ENCODE measurements around the gene ANKH.

Gene ANKH

DNA sequence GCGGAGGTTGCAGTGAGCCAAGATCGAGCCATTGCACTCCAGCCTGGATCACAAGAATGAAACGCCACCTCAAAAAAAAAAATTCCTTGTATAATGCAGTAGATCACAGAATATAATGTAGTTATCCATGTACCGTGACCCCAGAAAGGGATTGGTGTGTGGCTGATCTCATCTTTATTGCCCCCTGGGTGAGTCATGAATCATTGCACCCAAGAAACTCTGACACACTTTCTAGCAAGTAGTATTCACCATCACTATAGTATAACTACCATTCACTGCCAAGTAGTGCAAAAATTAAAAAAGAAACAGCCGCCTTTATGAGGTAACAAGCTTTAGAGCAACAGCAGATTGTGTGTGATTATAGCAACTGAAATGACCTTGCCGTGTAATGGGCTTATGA, 23.7 kb upstream of the ANKH start:
- TF ChIP-seq ARNTL (CRISPR knock-in tag; IDR thresholded peaks at IDR 0.05; ENCODE audit: borderline replicate concordance, low read depth) (no peak), SNAI2 (CRISPR knock-in tag; IDR thresholded peaks at IDR 0.05) (no peak)
- ATAC-seq: no peak

DNA sequence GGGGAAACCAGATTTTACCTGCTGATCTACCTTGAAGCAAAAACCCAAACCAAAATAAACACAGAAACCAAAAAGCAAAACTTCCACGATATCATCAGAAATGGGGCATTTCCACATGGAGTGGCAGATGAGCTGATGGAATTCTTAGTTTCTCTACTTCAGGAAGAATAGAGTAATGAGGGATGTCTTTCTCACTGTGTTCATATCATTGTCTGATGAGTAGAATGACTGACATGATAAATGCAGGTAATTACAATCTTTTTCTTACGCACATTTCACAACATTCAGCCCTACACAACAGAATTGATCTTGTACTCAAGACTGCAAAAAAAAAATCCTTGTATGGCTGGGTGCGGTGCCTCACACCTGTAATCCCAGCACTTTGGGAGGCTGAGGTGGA, 23.2 kb upstream of the ANKH start:
- ATAC-seq: no peak
- TF ChIP-seq, protein P1, sequence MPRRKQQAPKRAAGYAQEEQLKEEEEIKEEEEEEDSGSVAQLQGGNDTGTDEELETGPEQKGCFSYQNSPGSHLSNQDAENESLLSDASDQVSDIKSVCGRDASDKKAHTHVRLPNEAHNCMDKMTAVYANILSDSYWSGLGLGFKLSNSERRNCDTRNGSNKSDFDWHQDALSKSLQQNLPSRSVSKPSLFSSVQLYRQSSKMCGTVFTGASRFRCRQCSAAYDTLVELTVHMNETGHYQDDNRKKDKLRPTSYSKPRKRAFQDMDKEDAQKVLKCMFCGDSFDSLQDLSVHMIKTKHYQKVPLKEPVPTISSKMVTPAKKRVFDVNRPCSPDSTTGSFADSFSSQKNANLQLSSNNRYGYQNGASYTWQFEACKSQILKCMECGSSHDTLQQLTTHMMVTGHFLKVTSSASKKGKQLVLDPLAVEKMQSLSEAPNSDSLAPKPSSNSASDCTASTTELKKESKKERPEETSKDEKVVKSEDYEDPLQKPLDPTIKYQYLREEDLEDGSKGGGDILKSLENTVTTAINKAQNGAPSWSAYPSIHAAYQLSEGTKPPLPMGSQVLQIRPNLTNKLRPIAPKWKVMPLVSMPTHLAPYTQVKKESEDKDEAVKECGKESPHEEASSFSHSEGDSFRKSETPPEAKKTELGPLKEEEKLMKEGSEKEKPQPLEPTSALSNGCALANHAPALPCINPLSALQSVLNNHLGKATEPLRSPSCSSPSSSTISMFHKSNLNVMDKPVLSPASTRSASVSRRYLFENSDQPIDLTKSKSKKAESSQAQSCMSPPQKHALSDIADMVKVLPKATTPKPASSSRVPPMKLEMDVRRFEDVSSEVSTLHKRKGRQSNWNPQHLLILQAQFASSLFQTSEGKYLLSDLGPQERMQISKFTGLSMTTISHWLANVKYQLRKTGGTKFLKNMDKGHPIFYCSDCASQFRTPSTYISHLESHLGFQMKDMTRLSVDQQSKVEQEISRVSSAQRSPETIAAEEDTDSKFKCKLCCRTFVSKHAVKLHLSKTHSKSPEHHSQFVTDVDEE (CRISPR knock-in tag; IDR thresholded peaks at IDR 0.05): no peak
- no peak for TF ChIP-seq ZNF70 (CRISPR knock-in tag; IDR thresholded peaks at IDR 0.05)
- TF ChIP-seq, protein P2, sequence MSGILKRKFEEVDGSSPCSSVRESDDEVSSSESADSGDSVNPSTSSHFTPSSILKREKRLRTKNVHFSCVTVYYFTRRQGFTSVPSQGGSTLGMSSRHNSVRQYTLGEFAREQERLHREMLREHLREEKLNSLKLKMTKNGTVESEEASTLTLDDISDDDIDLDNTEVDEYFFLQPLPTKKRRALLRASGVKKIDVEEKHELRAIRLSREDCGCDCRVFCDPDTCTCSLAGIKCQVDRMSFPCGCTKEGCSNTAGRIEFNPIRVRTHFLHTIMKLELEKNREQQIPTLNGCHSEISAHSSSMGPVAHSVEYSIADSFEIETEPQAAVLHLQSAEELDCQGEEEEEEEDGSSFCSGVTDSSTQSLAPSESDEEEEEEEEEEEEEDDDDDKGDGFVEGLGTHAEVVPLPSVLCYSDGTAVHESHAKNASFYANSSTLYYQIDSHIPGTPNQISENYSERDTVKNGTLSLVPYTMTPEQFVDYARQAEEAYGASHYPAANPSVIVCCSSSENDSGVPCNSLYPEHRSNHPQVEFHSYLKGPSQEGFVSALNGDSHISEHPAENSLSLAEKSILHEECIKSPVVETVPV (CRISPR knock-in tag; IDR thresholded peaks at IDR 0.05): no peak
- no peak for TF ChIP-seq ZNF8 (CRISPR knock-in tag; IDR thresholded peaks at IDR 0.05)

DNA sequence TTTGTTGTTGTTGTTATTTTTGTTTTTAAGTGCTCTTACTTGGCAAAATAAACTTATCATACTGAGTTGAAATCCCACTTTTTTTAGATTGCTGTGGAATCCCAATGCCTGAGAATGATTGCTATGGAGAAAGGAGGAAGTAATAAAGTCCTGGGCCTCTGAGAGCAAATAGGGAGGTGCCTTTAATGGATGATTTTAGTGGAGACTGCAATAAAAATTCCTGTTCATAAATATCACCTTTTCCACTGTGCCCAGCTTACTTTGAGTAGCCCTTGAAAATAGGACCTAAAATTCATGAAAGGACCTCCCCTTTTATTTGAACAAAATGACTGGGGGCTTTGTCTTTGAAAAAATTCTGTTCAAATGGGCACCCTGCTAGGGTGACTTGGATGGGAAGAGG, 21.8 kb upstream of the ANKH start:
- TF ChIP-seq ZC3H10 (CRISPR knock-in tag; IDR thresholded peaks at IDR 0.05): no peak
- TF ChIP-seq BACH2 (CRISPR knock-in tag; IDR thresholded peaks at IDR 0.05; ENCODE audit: borderline replicate concordance): no peak
- no peak for TF ChIP-seq ZNF8 (CRISPR knock-in tag; IDR thresholded peaks at IDR 0.05)
- TF ChIP-seq ZFP3 (CRISPR knock-in tag; IDR thresholded peaks at IDR 0.05): no peak
- TF ChIP-seq, protein P3, sequence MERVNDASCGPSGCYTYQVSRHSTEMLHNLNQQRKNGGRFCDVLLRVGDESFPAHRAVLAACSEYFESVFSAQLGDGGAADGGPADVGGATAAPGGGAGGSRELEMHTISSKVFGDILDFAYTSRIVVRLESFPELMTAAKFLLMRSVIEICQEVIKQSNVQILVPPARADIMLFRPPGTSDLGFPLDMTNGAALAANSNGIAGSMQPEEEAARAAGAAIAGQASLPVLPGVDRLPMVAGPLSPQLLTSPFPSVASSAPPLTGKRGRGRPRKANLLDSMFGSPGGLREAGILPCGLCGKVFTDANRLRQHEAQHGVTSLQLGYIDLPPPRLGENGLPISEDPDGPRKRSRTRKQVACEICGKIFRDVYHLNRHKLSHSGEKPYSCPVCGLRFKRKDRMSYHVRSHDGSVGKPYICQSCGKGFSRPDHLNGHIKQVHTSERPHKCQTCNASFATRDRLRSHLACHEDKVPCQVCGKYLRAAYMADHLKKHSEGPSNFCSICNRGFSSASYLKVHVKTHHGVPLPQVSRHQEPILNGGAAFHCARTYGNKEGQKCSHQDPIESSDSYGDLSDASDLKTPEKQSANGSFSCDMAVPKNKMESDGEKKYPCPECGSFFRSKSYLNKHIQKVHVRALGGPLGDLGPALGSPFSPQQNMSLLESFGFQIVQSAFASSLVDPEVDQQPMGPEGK (CRISPR knock-in tag; IDR thresholded peaks at IDR 0.05; ENCODE audit: borderline replicate concordance): no peak
- no peak for TF ChIP-seq ZNF565 (CRISPR knock-in tag; conservative IDR thresholded peaks at IDR 0.05; ENCODE audit: low read depth)
- TF ChIP-seq RARB (CRISPR knock-in tag; IDR thresholded peaks at IDR 0.05): no peak
- TF ChIP-seq, protein P4, sequence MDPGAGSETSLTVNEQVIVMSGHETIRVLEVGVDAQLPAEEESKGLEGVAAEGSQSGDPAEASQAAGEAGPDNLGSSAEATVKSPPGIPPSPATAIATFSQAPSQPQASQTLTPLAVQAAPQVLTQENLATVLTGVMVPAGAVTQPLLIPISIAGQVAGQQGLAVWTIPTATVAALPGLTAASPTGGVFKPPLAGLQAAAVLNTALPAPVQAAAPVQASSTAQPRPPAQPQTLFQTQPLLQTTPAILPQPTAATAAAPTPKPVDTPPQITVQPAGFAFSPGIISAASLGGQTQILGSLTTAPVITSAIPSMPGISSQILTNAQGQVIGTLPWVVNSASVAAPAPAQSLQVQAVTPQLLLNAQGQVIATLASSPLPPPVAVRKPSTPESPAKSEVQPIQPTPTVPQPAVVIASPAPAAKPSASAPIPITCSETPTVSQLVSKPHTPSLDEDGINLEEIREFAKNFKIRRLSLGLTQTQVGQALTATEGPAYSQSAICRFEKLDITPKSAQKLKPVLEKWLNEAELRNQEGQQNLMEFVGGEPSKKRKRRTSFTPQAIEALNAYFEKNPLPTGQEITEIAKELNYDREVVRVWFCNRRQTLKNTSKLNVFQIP (CRISPR knock-in tag; IDR thresholded peaks at IDR 0.05; ENCODE audit: borderline replicate concordance, low read depth): no peak
- no peak for TF ChIP-seq SNAI2 (CRISPR knock-in tag; IDR thresholded peaks at IDR 0.05)
- TF ChIP-seq TCF4 (CRISPR knock-in tag; IDR thresholded peaks at IDR 0.05; ENCODE audit: borderline replicate concordance): no peak
- TF ChIP-seq, protein P2 (CRISPR knock-in tag; IDR thresholded peaks at IDR 0.05): no peak
- TF ChIP-seq ISL1 (CRISPR knock-in tag; IDR thresholded peaks at IDR 0.05): no peak
- TF ChIP-seq ZFP30 (CRISPR knock-in tag; IDR thresholded peaks at IDR 0.05): no peak
- TF ChIP-seq, protein P1 (CRISPR knock-in tag; IDR thresholded peaks at IDR 0.05): no peak
- TF ChIP-seq ESRRG (CRISPR knock-in tag; IDR thresholded peaks at IDR 0.05): no peak
- no peak for TF ChIP-seq GLIS3 (CRISPR knock-in tag; IDR thresholded peaks at IDR 0.05)
- TF ChIP-seq PPARA (CRISPR knock-in tag; IDR thresholded peaks at IDR 0.05; ENCODE audit: borderline replicate concordance): no peak
- no peak for ATAC-seq

Data from SK-N-SH treated with all-trans-retinoic acid at 6 μM for 48 hours (cell line).